Stomach (tissue), 4 donors: Measurements from ENCODE around the gene DLL4.

Source experiments
- POLR2A ChIP-seq, 4 donors: fragments of 450-650 bp; IDR thresholded peaks; one replicate each; pipeline ENCODE4 v1.6.1; 2016; ENCODE audit warnings: antibody characterized with exemption in 4 of 4, control low read depth in 2 of 4, mild to moderate bottlenecking in 1 of 4, moderate library complexity in 1 of 4
- POLR2AphosphoS5 ChIP-seq, 3 donors: sonication (generic); formaldehyde crosslinking; IDR thresholded peaks; one replicate each; pipeline ENCODE4 v1.6.1; 2016; ENCODE audit warnings: antibody characterized with exemption in 3 of 3
- TF ChIP-seq, protein P1 (sequence below), 7 experiments: fragments of 450-650 bp in 4 of 7; fragments of 200-600 bp in 3 of 7; sonication (generic) in 3 of 7; IDR thresholded peaks; one replicate each; pipeline ENCODE4 v1.5.1; 2016 to 2019; ENCODE audit warnings: antibody characterized with exemption in 7 of 7, control low read depth in 2 of 7, mild to moderate bottlenecking in 1 of 7

DNA sequence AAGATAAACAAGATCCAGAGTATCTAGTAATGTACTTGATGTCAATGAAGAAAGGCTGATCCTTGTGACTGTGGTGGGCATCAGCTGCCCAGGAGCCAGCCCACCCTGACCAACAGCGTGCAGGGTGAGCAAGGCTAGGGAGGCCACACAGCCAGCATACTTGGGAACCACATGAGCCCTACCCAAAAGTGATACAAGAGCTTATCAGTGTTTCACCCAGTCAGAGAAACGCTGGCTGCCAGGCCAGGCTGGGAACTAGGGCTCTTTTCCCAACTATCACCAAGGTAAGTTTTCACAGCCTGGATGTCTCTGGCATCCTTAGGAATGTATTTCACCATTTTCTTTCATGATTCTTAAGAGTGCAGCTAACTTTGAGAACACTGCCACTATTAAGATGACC lies 49.0 kb downstream of the DLL4 start:
- TF ChIP-seq POLR2A (IDR thresholded peaks at IDR 0.05) (no peak), POLR2AphosphoS5 (IDR thresholded peaks at IDR 0.05) (no peak)
- TF ChIP-seq, protein P1, sequence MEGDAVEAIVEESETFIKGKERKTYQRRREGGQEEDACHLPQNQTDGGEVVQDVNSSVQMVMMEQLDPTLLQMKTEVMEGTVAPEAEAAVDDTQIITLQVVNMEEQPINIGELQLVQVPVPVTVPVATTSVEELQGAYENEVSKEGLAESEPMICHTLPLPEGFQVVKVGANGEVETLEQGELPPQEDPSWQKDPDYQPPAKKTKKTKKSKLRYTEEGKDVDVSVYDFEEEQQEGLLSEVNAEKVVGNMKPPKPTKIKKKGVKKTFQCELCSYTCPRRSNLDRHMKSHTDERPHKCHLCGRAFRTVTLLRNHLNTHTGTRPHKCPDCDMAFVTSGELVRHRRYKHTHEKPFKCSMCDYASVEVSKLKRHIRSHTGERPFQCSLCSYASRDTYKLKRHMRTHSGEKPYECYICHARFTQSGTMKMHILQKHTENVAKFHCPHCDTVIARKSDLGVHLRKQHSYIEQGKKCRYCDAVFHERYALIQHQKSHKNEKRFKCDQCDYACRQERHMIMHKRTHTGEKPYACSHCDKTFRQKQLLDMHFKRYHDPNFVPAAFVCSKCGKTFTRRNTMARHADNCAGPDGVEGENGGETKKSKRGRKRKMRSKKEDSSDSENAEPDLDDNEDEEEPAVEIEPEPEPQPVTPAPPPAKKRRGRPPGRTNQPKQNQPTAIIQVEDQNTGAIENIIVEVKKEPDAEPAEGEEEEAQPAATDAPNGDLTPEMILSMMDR (IDR thresholded peaks at IDR 0.05) = no peak
